LNCAP (cell line): ENCODE results near the gene TMEM125.

ENCODE experiments used
- CTCF ChIP-seq: fragments of 450-650 bp; IDR thresholded peaks from 2 replicates; pipeline ENCODE4 v1.5.1; 2017; ENCODE audit warnings: mild to moderate bottlenecking

TMEM125 gene

GRCh38 chr1:43247256-43247921 lies 22.4 kb upstream of the TMEM125 start:
- TF ChIP-seq CTCF: no peak

GRCh38 chr1:43250351-43250761 lies 19.4 kb upstream of the TMEM125 start:
- no peak for TF ChIP-seq CTCF

GRCh38 chr1:43251024-43251423 lies 18.8 kb upstream of the TMEM125 start:
- no peak for TF ChIP-seq CTCF

- no peak for TF ChIP-seq CTCF
Observed at GRCh38 chr1:43252225-43252624, 17.6 kb upstream of the TMEM125 start.

GRCh38 chr1:43253173-43253572 lies 16.6 kb upstream of the TMEM125 start:
- no peak for TF ChIP-seq CTCF

- TF ChIP-seq CTCF: no peak
Observed at GRCh38 chr1:43253876-43254275, 15.9 kb upstream of the TMEM125 start.

- TF ChIP-seq CTCF: no peak
Observed at GRCh38 chr1:43255438-43256210, 14.2 kb upstream of the TMEM125 start.
